ENCODE measurements around the gene POLR3H.
A peak's percentile ranks its signal among the peaks of the same experiment; 100 is the strongest.
"Not testable (repeated sequence)": the region's sequence is repeated elsewhere in the genome, so short reads cannot be mapped to it uniquely, and the experiment has no call there.

The POLR3H gene

DNA sequence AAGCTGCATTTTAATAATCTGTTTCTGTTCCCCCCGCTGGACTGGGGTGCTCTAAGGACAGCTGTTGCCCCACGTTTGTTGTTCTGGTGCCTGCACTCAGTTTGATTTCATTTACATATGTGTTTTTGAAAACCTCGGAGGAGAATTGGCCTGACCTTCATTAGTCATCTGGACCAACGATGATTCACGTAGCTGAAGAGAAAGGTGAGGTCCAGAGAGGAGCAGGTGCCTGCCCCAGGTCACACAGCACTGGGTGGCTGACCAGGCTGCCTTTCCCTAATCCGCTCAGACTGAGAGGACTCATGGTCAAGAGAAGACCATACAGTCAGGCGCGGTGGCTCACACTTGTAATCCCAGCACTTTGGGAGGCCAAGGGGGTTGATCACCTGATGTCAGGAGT is 20.3 kb upstream of the POLR3H start:
- no peak for DNase-seq (ENCODE audit: low spot score)

DNA sequence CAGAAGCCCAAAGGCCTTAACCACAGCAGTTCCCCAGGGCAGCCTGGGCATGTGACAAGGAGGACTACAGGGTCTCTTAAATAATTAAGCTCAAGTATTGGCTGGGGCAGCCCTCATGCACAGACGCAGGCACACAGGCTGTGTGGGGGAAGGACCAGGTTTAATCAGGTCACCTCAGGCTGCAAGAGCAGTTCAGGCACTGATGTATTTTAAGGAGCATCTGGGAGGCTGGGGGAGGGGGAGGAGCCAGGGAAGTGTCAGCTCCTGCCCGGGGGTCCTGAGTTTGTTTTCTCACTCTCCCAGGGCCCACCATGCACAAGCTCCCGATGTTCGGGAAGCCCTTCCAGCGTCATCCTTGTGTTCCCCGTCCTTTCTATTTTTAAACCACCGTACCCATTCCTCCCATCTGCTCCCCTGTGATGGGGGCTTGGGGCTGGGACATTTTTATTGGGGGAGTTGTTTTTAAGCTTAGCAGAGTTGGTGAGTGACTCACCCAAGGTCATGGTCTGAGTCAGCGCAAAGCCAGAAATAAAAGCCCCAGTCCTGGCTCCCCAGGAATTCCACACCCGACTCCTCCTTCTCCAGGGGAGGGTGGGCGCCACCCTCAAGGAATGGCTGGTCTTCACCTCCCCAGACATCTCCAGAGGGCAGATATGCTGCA is 18.9 kb upstream of the POLR3H start:
- DNase-seq (ENCODE audit: low spot score) = no peak

DNA sequence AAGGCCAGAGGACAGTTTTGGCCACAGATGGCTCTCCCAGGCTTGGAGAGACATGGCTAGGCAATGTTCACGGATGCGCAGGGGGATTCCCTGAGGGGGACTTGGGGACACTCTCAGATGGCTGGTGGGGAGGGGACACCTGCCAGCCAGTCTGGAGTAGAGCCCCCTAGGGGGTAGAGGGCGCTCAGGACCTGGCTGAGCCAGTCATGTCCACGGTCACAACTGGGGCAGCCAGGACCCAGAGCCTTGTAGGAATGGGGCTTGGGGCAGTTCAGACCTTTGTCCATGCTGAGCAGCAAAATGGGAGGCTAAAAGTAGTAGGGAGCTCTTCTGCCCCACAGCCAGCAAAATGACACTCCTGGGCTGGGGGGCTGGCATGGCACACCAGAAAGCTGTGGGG is 18.2 kb upstream of the POLR3H start:
- DNase-seq (ENCODE audit: low spot score) = no peak

DNA sequence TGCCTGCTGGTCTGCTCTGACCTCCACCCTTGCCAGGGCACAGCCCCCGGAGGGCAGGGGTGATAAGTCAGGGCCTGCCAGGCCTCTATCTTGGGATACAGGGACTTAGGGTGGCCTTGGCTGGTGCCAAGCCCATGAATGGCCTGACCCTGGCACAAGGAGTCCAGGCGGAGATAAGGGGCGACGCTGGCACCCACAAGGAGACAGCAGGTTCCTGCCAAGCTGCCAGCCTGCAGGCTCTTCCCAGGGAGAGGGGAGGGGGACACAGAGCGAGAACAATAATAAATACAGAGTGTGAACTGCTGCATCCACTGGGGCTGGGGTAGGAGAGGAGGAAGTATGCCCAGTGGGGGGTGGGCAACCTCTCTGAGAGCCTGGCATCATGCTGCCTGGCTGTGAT is 17.5 kb upstream of the POLR3H start:
- no peak for DNase-seq (ENCODE audit: low spot score)

DNA sequence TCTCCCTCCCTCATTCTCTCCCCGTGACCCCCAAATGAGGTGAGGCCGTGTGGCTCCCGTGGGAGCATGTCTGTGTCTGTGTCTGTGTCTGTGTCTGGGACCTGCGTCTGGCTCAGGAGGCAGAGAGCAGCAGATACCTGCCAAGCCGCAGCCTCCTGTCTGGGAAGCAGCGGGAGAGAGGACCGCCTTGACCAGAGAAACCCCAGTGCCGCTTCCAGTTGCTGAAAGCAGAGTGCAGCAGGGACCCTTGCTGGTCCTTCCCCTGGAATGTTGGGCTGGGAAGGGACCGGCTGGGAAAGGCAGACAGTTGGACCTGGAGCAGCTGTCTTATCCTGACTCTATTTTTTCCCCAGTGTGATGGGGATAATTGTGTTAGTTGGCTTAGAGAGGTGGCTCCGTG is 17.1 kb upstream of the POLR3H start:
- DNase-seq (ENCODE audit: low spot score) = peak; percentile 61

DNA sequence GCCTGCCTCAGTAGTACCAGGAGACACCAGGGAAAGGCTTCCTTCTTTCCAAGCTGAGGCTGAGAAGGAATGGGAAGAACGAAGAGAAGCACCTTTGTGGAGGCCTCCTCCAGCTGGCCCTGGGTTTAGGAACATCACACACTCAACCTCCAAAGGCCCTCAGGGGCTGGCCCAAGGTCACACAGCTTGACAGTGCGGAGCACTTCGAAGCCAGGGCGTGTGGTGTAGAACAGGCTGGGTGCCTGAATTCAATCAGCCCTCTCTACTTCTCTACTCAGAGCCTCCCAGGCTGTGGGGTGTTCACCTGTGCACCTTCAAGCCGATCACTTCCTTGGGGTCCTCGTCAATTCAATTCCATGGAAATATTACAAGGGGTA is 15.8 kb upstream of the POLR3H start:
- DNase-seq (ENCODE audit: low spot score) = no peak

DNA sequence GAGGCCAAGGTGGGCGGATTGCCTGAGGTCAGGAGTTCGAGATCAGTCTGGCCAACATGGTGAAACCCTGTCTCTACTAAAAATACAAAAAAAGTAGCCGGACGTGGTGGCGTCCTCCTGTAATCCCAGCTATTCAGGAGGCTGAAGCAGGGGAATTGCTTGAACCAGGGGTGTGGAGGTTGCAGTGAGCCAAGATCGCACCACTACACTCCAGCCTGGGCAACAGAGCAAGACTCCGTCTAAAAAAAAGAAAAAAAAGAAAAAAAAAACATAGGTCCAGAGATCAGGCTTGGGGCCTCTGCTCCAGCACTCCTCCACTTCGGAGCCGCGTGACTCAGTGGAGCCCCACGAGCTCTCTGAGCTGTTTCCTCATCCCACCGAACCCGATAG is 14.0 kb upstream of the POLR3H start:
- DNase-seq (ENCODE audit: low spot score) = not testable (repeated sequence)

DNA sequence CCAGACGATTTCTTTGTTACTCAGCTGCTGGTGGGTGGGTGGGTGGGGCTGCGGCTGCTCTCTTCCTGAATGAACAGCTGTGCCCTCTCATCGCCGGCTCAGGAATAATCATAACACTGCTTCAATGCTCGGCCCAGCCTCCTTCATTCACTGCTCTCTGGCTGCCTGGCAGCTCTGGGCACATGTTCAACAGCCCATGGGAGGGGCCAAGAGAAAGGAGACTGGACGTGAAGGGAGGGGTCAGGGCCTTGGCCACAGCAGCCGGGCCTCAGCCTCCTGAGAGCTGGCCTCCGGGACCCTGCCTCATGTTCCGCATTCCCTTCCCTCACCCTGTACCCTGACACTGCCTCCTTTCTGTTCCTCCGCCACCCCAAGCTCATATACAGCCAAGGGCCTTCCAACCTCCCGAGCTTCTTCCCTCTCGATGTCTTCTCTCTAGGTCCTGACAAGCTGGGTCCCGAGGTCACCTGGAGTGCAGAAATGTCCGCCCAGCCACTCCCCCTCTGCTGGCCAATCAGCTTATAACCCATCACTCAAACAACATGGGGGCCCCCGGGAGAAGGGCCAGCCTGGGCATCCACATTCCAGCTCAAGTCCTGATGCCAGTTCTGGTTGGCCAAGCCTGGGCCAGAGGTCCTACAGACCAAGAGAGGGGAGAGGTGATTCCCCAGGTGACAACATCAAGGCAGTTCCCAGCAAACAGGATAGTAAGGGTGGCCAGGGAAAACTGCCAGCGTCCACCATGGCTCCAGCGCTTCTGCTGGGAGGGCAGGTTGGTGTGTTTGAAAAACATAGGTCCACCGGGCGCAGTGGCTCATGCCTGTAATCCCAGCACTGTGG is 13.4 kb upstream of the POLR3H start:
- DNase-seq (ENCODE audit: low spot score) = peak; percentile 55

DNA sequence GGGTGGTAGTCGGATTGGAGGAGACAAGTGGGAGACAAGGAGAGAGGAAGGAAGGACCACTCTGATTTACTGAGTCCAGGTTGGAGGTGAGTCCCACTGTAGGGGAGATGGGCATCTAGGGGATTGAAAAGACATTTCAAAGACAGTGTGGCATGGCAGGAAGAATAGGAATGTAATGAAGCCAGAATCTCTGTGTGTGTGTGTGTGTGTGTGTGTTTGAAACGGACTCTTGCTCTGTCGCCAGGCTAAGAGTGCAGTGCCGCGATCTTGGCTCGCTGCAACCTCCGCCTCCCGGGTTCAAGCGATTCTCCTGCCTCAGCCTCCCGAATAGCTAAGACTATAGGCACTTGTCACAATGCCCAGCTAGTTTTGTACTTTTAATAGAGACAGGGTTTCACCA is 12.3 kb upstream of the POLR3H start:
- no peak for DNase-seq (ENCODE audit: low spot score)

DNA sequence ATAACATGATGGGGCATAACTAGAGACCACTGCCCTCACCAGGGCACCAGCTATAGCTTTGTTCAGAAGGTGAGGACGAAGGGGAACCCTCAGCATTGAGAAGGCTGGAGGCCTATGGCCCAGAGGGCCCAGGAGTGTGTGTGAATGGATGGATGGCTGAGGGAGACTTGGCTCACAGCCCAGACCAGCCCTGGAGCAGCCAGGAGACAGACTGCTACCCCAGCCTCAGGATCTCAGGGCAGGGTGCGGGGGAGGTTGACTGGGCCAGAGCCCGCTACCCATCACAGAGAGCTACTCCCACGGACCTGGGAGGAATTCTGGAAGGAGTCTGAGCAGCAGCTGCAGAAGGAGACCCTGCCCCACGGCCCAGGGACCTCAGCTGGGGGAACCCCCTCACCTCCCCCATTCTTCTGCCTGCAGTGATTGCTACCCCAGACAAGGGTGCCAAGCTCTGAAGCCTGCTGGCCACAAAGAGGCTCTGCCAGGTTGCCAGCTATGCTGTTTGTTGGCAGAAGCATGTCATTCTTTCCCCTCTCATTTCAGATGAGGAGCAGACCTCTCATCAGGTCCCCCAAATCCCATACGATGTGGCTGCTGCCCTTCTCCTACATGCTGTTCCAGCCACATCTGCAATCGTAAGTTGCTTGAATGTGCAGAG is 11.2 kb upstream of the POLR3H start:
- no peak for DNase-seq (ENCODE audit: low spot score)

DNA sequence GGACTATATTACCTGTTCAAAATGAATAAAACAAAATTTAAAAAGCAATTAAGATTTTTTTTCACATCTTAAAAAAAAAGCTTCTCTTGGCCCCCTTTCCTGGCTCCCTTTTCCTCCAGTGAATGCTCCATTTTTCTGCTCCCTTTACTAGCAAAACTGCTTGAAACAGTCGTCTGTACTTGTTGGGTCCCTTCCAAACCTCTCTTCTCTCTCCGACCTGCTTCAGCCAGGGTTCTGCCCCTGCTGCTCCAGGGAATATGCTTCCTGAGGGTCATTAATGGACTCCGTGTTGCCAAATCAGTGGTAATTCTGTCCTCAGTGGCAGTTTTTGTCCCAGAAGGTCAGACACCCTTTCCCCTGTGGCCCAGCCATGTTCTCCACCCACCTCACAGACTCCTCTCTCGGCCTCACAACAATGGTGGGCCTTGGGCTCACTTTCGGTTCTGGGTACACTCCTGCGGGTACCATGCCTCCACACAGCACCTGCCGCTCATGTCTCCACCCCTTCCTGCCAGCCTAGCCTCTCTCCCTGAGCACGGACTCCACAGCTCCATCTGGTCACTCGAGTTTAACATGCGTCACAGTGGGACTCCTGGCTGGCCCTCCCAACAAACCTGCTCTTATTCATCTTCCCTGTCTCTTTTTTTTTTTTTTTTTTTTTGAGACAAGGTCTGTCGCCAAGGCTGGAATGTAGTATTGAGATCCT is 7.8 kb upstream of the POLR3H start:
- peak; percentile 88 for DNase-seq (ENCODE audit: low spot score)

DNA sequence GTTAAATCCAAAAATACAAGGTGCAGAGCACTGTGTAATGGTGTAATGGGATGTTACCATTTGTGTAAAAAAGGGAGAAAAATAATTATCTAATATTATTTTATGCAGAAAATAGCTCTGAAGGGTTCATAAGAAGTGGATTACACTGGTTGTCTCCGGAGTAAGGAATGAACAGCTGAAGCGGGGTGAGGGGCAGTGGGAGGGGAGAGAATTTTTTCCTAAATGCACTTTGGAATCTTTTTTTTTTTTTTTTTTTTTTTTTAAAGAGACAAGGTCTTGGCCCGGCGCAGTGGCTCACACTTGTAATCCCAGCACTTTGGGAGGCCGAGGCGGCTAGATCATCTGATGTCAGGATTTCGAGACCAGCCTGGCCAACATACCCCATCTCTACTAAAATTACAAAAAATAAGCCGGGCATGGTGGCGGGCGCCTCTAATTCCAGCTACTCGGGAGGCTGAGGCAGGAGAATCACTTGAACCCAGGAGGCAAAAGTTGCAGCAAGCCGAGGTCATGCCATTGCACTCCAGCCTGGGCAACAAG is 6.8 kb upstream of the POLR3H start:
- no peak for DNase-seq (ENCODE audit: low spot score)

DNA sequence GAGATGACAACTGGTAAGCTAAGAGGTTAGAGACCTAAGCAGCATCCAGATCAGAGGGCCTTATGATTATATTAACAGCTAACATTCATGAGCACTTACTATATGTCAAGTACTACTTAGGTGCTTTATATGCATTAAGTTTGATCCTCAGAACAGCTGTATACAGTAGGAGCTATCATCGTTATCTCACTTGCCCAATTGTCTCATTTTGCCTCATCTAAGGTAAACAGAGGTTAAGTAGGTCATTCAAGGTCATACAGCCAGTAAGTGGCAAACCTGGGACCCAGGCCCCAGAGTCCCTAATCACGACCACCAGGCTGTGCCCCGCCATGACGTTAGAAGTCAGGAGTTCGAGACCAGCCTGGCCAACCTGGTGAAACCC is 4.6 kb upstream of the POLR3H start:
- no peak for DNase-seq (ENCODE audit: low spot score)

DNA sequence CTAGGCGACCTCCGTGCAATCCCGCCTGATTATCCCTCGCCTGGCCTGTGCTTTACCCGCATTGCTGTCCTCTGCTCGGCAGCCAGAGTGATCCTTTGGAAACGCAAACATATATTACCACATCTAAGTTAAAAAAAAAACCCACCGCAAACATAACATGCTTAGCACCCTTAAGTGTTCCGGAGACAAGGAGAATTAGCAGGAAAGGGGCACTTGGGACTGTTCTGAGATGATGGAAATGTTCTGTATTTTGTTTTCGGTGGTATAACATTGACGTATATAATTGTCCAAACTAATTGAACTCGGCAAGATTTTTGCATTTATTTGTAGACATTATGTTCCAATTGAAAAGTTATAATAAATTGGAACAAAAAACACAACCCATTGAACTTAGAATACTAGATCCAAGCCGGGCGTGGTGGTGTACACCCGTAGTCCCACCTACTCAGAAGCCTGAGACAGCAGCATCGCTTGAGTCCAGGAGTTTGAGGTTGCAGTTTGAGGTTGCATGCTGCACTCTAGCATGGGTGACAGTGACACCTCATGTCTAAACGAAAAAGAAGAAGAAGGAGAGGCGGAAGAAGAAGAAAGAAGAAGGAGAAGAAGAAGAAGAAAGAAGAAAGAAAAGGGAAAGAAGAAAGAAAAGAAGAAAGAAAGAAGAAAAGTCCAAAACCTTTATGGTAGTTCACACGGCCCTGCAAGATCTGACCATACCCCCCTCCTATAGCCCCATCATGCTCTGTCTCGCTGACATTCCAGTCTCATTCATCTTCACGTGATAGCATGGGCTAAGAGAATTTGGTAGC is 604 bp upstream of the POLR3H start:
- DNase-seq (ENCODE audit: low spot score) = no peak

DNA sequence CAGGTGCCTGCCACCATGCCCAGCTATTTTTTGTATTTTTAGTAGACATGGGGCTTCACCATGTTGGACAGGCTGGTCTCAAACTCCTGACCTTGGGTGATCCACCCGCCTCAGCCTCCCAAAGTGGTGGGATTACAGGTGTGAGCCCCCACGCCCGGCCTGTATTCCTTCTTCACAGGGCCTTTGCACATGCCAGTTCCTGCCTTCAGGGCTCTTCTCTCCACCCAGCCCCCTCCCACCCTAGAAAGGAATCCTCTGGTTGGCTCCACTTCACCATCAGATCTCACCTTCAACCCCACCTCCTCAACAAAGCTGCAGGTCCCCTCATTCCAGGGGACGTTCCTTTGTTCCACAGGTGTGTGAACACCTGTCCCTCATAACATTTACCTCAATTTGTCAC is 2.0 kb downstream of the POLR3H start:
- DNase-seq (ENCODE audit: low spot score) = no peak

DNA sequence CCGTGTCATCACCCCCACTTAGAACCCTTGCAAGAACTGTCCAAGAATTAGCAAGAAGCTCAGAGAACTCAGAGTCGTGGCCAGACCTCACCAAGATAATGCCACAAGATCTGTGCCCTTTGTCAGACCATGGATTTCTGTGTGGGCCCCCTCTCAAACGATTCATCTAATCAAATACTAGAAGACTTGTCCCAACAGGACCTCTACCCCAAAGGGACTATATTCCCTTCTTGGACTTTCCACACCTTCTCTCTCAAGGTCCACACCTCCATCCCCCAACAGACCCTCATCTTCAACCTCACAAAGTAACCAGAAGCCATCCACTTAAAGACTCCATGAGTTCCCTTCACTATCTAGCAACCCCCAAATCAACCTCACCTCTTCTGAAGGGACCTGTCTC is 2.8 kb downstream of the POLR3H start:
- DNase-seq (ENCODE audit: low spot score) = no peak

DNA sequence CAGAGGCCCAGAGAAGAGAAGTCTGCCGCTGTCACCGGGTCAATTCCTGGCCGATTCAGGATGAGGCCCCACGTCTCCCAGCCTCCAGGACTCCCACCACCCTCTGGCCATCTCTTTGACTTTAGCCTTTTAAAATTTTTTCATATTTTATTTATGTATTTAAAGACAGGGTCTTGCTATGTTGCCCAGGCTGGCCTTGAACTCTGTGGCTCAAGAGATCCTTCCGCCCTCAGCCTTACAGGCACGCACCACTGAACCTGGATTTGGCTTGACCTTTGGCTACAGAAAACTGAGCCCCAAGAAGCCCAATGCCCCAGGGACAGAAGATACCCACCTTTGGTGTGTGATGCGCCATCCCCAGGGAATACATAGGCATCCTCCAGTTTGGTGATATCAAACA is 3.9 kb downstream of the POLR3H start:
- DNase-seq (ENCODE audit: low spot score) = no peak

DNA sequence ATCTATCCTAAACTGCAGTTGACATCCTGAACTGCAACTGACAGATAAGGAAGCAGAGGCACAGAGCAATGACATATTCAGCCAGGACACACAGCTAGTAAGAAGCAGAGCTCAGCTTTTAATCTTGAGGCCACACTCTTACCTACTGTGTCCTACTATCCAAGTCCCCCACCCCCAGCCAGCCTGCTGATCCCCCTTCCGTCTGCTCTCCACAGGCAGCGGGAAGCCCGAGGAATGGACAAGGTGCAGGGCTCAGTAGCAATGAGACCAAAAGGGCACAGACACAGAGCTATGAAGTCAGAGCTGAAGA is 4.3 kb downstream of the POLR3H start:
- DNase-seq (ENCODE audit: low spot score) = no peak

DNA sequence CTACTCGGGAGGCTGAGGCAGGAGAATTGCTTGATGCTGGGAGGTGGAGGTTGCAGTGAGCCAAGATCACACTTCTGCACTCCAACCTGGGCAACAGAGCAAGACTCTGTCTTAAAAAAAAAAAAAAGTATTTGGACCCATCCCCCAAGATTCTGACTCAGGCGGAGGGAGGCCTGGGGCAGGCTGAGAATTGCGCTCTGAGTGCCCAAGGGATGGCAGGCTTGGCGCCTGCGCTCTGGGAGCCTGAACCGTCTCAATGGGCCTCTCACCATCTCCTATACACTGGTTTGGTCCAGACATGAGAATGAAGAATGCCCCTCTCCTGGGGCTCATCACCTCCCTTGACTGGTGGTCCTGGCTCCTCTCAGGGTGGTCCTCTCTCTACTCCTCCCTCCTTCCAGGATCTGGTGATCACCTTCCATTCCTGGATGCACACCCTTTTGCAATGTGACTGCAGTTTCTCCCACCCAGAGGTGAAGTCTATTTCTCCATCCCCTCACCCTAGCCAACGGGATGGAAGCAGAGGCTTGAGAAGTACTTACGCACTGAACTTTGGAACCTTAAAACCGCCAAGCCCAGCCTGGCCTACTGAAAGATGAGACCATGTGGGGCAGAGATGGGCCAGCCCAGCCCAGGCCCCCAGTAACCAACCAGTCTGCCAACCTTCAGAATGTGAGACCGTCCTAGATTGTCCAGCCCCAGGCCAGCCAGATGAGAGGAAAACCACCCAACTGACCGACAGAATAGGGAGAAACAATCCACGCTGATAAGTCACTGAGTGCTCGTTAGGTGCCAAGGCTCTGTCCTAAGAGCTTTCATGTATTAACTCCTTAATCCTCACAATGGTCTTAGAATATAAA is 4.9 kb downstream of the POLR3H start:
- no peak for DNase-seq (ENCODE audit: low spot score)

DNA sequence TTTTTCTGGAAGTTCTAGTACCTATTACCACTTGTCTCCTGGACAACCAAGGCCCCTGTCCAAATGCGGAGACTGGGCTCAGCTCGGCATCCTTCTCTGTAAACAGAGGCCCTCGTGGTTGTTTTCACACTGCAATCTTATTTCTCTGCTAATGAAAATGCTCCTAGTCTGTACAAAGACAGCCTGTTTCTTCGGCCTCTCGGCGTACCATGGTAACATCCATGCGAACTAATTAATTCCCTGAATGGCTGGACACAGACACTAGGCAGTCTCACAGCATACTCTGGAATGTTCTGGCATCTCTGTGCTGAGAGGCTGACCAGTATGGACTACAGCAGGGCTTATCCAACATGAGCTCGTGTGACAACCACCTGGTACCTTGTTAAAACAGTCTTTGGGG is 5.7 kb downstream of the POLR3H start:
- no peak for DNase-seq (ENCODE audit: low spot score)

DNA sequence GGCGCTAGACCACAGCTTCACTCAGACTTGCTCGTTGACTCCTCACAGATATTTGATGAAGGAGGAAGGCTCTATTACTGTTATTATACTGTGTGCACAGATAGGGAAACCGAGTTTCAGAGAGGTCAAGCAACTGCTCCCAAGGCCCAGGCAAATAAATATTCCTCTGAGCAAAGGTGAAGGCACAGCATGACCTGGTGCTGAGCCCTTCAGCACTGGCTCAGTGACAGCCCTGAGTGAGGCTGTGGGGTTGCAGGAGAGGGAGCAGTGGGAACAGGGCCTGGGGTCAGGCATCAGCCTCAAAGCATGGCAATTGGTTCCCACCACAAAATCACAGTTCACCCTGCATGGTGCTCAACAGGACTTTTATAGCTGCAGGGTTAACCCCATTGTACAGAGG is 7.1 kb downstream of the POLR3H start:
- no peak for DNase-seq (ENCODE audit: low spot score)

Measured in cerebellar cortex (tissue), 1 donor.